Measurements from ENCODE around the gene DUOXA1. TPM values are rescaled to one million over a fixed set of nuclear protein-coding genes. Genes with fewer than 3 reads are reported as not detected.

The DUOXA1 gene
- total and polyA plus RNA-seq, 9 of the 15 experiments (the other 6 are each of a cell fraction or from before 2014, with no cell fraction given): 0.17 to 0.74 (median 0.24) TPM; not detected in 6

DNA sequence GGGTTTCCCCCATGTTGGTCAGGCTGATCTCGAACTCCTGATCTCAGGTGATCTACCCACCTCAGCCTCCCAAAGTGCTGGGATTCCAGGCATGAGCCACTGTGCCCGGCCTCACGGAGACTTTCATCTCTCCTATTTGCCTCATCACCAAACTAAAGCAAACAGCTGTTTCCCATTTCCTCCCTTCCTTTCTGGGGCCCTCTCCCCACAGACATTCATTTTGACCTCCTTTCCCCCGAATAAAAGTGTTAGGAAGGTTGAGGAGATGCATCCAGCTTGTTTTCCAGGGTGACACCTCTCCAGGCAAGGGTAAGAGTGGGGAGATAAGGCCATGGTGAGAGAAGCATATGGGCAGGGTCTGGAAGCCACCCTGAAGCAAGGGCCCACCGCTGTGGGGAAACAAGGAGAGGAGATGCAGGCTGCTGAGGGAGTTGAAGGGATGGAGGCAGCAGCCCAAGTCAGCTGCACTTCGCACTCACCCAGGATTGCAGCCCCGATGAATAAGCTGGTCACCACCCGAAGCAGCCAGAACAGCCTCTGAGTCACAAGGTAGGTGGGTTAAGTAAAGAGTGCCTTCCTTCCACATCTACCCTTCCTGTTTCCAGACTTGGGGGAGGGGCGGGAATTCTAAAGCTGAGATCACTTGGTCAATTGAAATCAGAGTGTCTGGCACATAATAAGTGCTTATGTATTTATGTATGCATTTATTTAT lies 7.8 kb downstream of the DUOXA1 start:
- Histone ChIP-seq H3K9me1 (ENCODE audit: control insufficient read depth, insufficient read depth, low read length) (no peaks in the 10 kb centered on the region), H3K4me2 (ENCODE audit: insufficient read depth, low read length) (no peak overlapping the region), H4K20me1 (replicated peaks; ENCODE audit: control insufficient read depth, insufficient read depth, low read length) (no peaks in the 10 kb centered on the region), H3K79me2 (ENCODE audit: control insufficient read depth, insufficient read depth, low read length) (no peaks in the 10 kb centered on the region), H3K4me1 (replicated peaks in 1 of 2; ENCODE audit: control insufficient read depth in 2 of 2, insufficient read depth in 2 of 2, low read length in 2 of 2) (peaks cover 0 to 9% of the 10 kb centered on the region in 2 experiments; a peak in 3 of 5 replicates), H3K4me3 (no peak overlapping the region), H3K36me3 (ENCODE audit: control insufficient read depth, insufficient read depth, low read length) (no peaks in the 10 kb centered on the region), H3K27ac (ENCODE audit: extremely low read depth, low read depth, low read length) (no peak overlapping the region), H3K9ac (ENCODE audit: insufficient read depth in 1 of 2, low read depth in 2 of 2, low read length in 2 of 2) (no peak overlapping the region; a peak in 1 of 4 replicates), H3K27me3 (ENCODE audit: control insufficient read depth in 2 of 2, insufficient read depth in 2 of 2, low read length in 2 of 2) (peaks cover 7 to 35% of the 10 kb centered on the region in 2 experiments; a peak in 4 of 5 replicates), H2AFZ (ENCODE audit: low read depth, low read length) (no peak overlapping the region), H3K9me3 (replicated peaks; ENCODE audit: control insufficient read depth, insufficient read depth, low read depth, low read length) (no peaks in the 10 kb centered on the region)
- in situ Hi-C loops (cut with MboI) (loop anchor here (25.0 kb wide), 1 partner anchor 160 kb away; the partner anchor contains the start of gene TERB2), intact Hi-C loops (cut with micrococcal nuclease) (no loop called here)
- no peak for FAIRE-seq
- no TSS peak for BruUV-seq (replicated peaks)
- ATAC-seq: no peak
- ChIA-PET POLR2A (interaction anchor here (0.8 to 1.1 kb wide), 2 partner anchors 10 to 35 kb away, joined by 3 read pairs; no protein-coding TSS in a partner anchor), CTCF (ENCODE audit: low intra/inter-chr PET ratio) (no interaction called here)
- no peak for DNase-seq (ENCODE audit: extremely low read depth in 1 of 4, low spot score in 3 of 4)
- WGBS (ENCODE audit: insufficient coverage, low coverage, missing lambda C conversion rate): 4% methylated on average over 9 of the region's 9 CpGs
- peak; percentile 28 for TF ChIP-seq DACH1 (IDR thresholded peaks at IDR 0.05; ENCODE audit: partially characterized antibody)
- TF ChIP-seq ZSCAN32 (CRISPR knock-in tag; IDR thresholded peaks at IDR 0.05): no peak
- TF ChIP-seq, protein P1, sequence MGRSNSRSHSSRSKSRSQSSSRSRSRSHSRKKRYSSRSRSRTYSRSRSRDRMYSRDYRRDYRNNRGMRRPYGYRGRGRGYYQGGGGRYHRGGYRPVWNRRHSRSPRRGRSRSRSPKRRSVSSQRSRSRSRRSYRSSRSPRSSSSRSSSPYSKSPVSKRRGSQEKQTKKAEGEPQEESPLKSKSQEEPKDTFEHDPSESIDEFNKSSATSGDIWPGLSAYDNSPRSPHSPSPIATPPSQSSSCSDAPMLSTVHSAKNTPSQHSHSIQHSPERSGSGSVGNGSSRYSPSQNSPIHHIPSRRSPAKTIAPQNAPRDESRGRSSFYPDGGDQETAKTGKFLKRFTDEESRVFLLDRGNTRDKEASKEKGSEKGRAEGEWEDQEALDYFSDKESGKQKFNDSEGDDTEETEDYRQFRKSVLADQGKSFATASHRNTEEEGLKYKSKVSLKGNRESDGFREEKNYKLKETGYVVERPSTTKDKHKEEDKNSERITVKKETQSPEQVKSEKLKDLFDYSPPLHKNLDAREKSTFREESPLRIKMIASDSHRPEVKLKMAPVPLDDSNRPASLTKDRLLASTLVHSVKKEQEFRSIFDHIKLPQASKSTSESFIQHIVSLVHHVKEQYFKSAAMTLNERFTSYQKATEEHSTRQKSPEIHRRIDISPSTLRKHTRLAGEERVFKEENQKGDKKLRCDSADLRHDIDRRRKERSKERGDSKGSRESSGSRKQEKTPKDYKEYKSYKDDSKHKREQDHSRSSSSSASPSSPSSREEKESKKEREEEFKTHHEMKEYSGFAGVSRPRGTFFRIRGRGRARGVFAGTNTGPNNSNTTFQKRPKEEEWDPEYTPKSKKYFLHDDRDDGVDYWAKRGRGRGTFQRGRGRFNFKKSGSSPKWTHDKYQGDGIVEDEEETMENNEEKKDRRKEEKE (IDR thresholded peaks at IDR 0.05; ENCODE audit: borderline replicate concordance in 1 of 2, control insufficient read depth in 1 of 2, low read depth in 2 of 2, low read length in 1 of 2): no peak
- peak; percentile 64 for TF ChIP-seq ZNF121 (CRISPR knock-in tag; conservative IDR thresholded peaks at IDR 0.05)
- no peak for TF ChIP-seq ZNF766 (CRISPR knock-in tag; conservative IDR thresholded peaks at IDR 0.05)
- TF ChIP-seq ZSCAN29 (IDR thresholded peaks at IDR 0.05): no peak
- TF ChIP-seq FOSL1 (tag; conservative IDR thresholded peaks at IDR 0.05): peak; percentile 47; the same call in 1 of the 2 replicates
- TF ChIP-seq ZNF274 (IDR thresholded peaks at IDR 0.05; ENCODE audit: borderline replicate concordance, low read depth, low read length): no peak
- TF ChIP-seq MTA2 (IDR thresholded peaks at IDR 0.05; ENCODE audit: low read depth): no peak
- TF ChIP-seq JUN (IDR thresholded peaks at IDR 0.05; ENCODE audit: borderline replicate concordance, low read depth, low read length): 0 out of 2 replicates have a peak, but pooled peaks have one; percentile 10
- TF ChIP-seq JUN (CRISPR knock-in tag; IDR thresholded peaks at IDR 0.05; ENCODE audit: borderline replicate concordance): no peak
- TF ChIP-seq PCBP1 (IDR thresholded peaks at IDR 0.05; ENCODE audit: low read depth, low read length, poor library complexity, severe bottlenecking): no peak
- TF ChIP-seq WHSC1 (IDR thresholded peaks at IDR 0.05; ENCODE audit: low read length): no peak
- no peak for TF ChIP-seq TAF7 (tag; IDR thresholded peaks at IDR 0.05)
- TF ChIP-seq POLR3G (IDR thresholded peaks at IDR 0.05; ENCODE audit: extremely low read depth, insufficient read length, insufficient replicate concordance): no peak
- TF ChIP-seq MIER1 (IDR thresholded peaks at IDR 0.05; ENCODE audit: low read depth): no peak
- TF ChIP-seq ZFPM2 (CRISPR knock-in tag; IDR thresholded peaks at IDR 0.05): no peak
- no peak for TF ChIP-seq TBL1XR1 (IDR thresholded peaks at IDR 0.05; ENCODE audit: low read length in 2 of 2)
- no peak for TF ChIP-seq ZNF76 (CRISPR knock-in tag; IDR thresholded peaks at IDR 0.05; ENCODE audit: borderline replicate concordance)
- no peak for TF ChIP-seq ELK1 (CRISPR knock-in tag; IDR thresholded peaks at IDR 0.05)
